Transverse colon (tissue), 4 donors: ENCODE measurements around the gene C2CD4D.

Experiments
- POLR2A ChIP-seq: fragments of 450-650 bp; IDR thresholded peaks from one replicate; pipeline ENCODE4 v1.6.1; 2016; ENCODE audit warnings: antibody characterized with exemption, mild to moderate bottlenecking, moderate library complexity
- POLR2AphosphoS5 ChIP-seq, 3 donors: sonication (generic); formaldehyde crosslinking; IDR thresholded peaks; one replicate each; pipeline ENCODE4 v1.6.1; 2016; ENCODE audit warnings: antibody characterized with exemption in 3 of 3
- TF ChIP-seq, protein P1 (sequence below), 5 experiments: fragments of 200-600 bp in 3 of 5; fragments of 450-650 bp in 2 of 5; sonication (generic) in 3 of 5; IDR thresholded peaks; 1 replicate in 2 of 5; 2 replicates in 3 of 5; pipeline ENCODE4 v1.5.1; 2016 to 2017; ENCODE audit warnings: antibody characterized with exemption in 5 of 5, inconsistent platforms in 3 of 5, mild to moderate bottlenecking in 2 of 5, moderate library complexity in 1 of 5

DNA sequence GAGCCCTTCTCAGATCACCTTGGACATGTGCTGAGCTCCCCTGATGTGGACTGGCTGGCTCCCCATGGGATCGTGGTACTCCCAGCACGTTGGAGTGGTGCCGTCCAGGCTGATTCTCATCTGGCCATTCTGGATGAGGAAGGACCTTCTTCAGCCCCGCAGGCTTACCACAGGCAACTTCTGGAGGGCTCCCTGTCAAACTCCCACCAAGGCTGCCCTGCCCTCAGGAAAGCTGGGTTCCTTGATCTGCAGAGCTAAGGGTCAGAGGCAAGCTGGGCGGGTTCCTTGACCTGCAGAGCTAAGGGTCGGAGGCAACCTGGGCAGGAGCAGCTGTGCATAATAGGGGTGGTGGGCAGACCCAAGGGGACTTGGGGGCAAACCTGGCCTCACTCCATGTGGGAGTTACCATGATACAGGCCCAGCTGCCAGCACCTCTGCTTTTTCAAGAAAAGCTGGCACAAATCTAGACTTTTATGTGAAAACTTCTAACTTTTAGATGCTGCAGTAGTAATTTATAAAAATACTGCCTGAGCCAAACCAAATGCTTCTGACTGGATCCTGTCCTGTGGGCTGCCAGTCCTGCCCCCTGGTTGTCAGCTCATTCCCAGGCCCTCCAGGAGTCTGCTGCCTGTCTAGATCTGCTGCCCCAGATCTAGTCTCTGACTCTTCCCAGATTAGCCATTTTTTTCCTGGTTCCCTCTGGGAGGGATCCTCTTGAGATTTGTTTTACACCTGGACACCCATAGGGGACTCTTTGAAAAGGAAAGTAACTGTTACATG, 19.5 kb upstream of the C2CD4D start:
- TF ChIP-seq POLR2A, result no peak
- TF ChIP-seq, protein P1, sequence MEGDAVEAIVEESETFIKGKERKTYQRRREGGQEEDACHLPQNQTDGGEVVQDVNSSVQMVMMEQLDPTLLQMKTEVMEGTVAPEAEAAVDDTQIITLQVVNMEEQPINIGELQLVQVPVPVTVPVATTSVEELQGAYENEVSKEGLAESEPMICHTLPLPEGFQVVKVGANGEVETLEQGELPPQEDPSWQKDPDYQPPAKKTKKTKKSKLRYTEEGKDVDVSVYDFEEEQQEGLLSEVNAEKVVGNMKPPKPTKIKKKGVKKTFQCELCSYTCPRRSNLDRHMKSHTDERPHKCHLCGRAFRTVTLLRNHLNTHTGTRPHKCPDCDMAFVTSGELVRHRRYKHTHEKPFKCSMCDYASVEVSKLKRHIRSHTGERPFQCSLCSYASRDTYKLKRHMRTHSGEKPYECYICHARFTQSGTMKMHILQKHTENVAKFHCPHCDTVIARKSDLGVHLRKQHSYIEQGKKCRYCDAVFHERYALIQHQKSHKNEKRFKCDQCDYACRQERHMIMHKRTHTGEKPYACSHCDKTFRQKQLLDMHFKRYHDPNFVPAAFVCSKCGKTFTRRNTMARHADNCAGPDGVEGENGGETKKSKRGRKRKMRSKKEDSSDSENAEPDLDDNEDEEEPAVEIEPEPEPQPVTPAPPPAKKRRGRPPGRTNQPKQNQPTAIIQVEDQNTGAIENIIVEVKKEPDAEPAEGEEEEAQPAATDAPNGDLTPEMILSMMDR (IDR thresholded peaks at IDR 0.05), result no peak
- no peak for TF ChIP-seq POLR2AphosphoS5 (IDR thresholded peaks at IDR 0.05)
